ENCODE results near the gene DLL3. TPM values are rescaled to one million over a fixed set of nuclear protein-coding genes. Genes with fewer than 3 reads are reported as not detected.

The DLL3 gene
- total RNA-seq, 1 experiment from 2014 or later, result 0.17 TPM

DNA sequence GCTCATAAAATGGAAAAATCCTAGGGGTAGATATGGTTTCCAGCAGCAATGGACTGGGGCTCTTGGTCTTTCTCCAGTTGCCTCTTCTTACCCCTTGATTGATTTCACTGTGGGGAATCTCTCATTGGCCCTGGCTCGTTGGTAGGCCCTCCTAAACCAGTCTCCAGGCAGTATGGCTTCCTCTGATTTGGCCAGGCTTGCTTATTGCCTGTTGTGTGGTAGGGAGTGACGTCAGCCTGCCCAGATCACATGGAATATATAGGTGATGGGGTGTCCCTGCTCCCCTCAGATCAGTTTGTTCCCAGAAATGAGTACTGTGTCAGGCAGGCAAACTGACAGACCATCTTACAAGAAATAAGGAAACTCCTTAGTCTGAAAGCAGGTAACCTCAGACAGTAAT is 10.5 kb downstream of the DLL3 start:
- Histone ChIP-seq H3K4me2 (ENCODE audit: low read length) (no peak overlapping the region), H3K27ac (ENCODE audit: low read depth, low read length) (no peak overlapping the region), H3K4me3 (replicated peaks in 1 of 2; ENCODE audit: low read depth in 1 of 2, low read length in 2 of 2) (no peak overlapping the region), H3K9me2 (ENCODE audit: insufficient read depth) (no peaks in the 10 kb centered on the region), H3K36me3 (ENCODE audit: control insufficient read depth in 1 of 2, insufficient read depth in 2 of 2, low read length in 2 of 2) (no peaks in the 10 kb centered on the region), H3K27me3 (ENCODE audit: insufficient read depth, low read length) (no peaks in the 10 kb centered on the region), H4K20me1 (ENCODE audit: insufficient read depth) (no peaks in the 10 kb centered on the region), H3K9me3 (ENCODE audit: control insufficient read depth in 1 of 2, insufficient read depth in 1 of 2, low read depth in 1 of 2, low read length in 2 of 2) (no peaks in the 10 kb centered on the region), H2AFZ (ENCODE audit: low read depth, low read length, poor library complexity, severe bottlenecking) (no peak overlapping the region), H3K4me1 (ENCODE audit: control insufficient read depth in 1 of 2, insufficient read depth in 2 of 2, low read length in 2 of 2) (no peaks in the 10 kb centered on the region), H3K9ac (ENCODE audit: low read length) (no peak overlapping the region), H3K79me2 (ENCODE audit: insufficient read depth, low read length) (no peaks in the 10 kb centered on the region)
- CTCF ChIA-PET, result no interaction called here
- POLR2A ChIA-PET, result no interaction called here
- no peak for TF ChIP-seq EGR1 (IDR thresholded peaks at IDR 0.05; ENCODE audit: low read depth)
- no peak for TF ChIP-seq ZFX (IDR thresholded peaks at IDR 0.05)
- no peak for TF ChIP-seq POLR2A (IDR thresholded peaks at IDR 0.05; ENCODE audit: borderline replicate concordance, extremely low read depth, insufficient read depth, insufficient read length)
- no peak for TF ChIP-seq EZH2 (IDR thresholded peaks at IDR 0.05)
- TF ChIP-seq JUND (IDR thresholded peaks at IDR 0.05), result no peak
- TF ChIP-seq SIN3A (IDR thresholded peaks at IDR 0.05; ENCODE audit: low read depth), result no peak
- TF ChIP-seq CEBPB (IDR thresholded peaks at IDR 0.05; ENCODE audit: low read depth), result no peak
- TF ChIP-seq, protein P1, sequence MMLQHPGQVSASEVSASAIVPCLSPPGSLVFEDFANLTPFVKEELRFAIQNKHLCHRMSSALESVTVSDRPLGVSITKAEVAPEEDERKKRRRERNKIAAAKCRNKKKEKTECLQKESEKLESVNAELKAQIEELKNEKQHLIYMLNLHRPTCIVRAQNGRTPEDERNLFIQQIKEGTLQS (IDR thresholded peaks at IDR 0.05), result no peak
- TF ChIP-seq, protein P2, sequence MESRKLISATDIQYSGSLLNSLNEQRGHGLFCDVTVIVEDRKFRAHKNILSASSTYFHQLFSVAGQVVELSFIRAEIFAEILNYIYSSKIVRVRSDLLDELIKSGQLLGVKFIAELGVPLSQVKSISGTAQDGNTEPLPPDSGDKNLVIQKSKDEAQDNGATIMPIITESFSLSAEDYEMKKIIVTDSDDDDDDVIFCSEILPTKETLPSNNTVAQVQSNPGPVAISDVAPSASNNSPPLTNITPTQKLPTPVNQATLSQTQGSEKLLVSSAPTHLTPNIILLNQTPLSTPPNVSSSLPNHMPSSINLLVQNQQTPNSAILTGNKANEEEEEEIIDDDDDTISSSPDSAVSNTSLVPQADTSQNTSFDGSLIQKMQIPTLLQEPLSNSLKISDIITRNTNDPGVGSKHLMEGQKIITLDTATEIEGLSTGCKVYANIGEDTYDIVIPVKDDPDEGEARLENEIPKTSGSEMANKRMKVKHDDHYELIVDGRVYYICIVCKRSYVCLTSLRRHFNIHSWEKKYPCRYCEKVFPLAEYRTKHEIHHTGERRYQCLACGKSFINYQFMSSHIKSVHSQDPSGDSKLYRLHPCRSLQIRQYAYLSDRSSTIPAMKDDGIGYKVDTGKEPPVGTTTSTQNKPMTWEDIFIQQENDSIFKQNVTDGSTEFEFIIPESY (IDR thresholded peaks at IDR 0.05; ENCODE audit: extremely low read depth, insufficient replicate concordance, low read length), result no peak
- no peak for TF ChIP-seq SRF (IDR thresholded peaks at IDR 0.05; ENCODE audit: low read depth)
- intact Hi-C loops (cut with micrococcal nuclease), result no loop called here
- RAD21 ChIA-PET (ENCODE audit: low non-redundant PET in 1 of 2, low total read pairs in 2 of 2, uncharacterized antibody in 2 of 2, unreplicated experiment in 2 of 2), result no interaction called here
- DNase-seq (ENCODE audit: low read depth, low spot score), result no peak
- ATAC-seq, result no peak
- no TSS peak for BruUV-seq (replicated peaks)

DNA sequence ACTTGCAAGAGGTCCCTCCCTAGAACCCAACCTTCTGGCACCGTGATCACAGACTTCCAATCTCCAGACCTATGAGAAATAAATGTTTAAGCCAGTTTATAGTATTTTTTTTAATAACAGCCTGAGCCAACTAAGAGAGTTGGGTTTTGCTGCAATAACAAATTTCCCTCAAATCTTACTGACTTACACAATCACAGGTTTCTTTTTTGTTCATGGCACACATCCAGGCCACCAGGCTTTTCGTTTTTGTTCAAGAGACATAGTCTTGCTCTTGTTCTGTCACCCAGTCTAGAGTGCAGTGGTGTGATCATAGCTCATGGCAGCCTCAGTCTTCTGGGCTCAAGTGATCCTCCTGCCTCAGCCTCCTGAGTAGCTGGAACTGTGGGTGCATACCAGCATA is 14.2 kb downstream of the DLL3 start:
- H3K9me2 ChIP-seq (ENCODE audit: insufficient read depth), result no peaks in the 10 kb centered on the region
- H3K4me3 ChIP-seq (replicated peaks in 1 of 2; ENCODE audit: low read depth in 1 of 2, low read length in 2 of 2), result no peak overlapping the region
- H3K79me2 ChIP-seq (ENCODE audit: insufficient read depth, low read length), result no peaks in the 10 kb centered on the region
- no peaks in the 10 kb centered on the region for H4K20me1 ChIP-seq (ENCODE audit: insufficient read depth)
- intact Hi-C loops (cut with micrococcal nuclease), result no loop called here
- no peak overlapping the region for H2AFZ ChIP-seq (ENCODE audit: low read depth, low read length, poor library complexity, severe bottlenecking)
- H3K27ac ChIP-seq (ENCODE audit: low read depth, low read length), result no peak overlapping the region
- CTCF ChIA-PET, result interaction anchor here (0.7 to 2.2 kb wide), 2 partner anchors 19 to 217 kb away, joined by 5 read pairs; partner anchors contain the start of genes EID2B and IFNL1
- no peak overlapping the region for H3K4me2 ChIP-seq (ENCODE audit: low read length)
- no peak overlapping the region for H3K9ac ChIP-seq (ENCODE audit: low read length)
- POLR2A ChIA-PET, result no interaction called here
- H3K27me3 ChIP-seq (ENCODE audit: insufficient read depth, low read length), result no peaks in the 10 kb centered on the region
- DNase-seq (ENCODE audit: low read depth, low spot score) (no peak), ATAC-seq (no peak)
- H3K4me1 ChIP-seq (ENCODE audit: control insufficient read depth in 1 of 2, insufficient read depth in 2 of 2, low read length in 2 of 2), result no peaks in the 10 kb centered on the region
- TF ChIP-seq, protein P3, sequence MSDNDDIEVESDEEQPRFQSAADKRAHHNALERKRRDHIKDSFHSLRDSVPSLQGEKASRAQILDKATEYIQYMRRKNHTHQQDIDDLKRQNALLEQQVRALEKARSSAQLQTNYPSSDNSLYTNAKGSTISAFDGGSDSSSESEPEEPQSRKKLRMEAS (IDR thresholded peaks at IDR 0.05), result no peak
- TF ChIP-seq, protein P4, sequence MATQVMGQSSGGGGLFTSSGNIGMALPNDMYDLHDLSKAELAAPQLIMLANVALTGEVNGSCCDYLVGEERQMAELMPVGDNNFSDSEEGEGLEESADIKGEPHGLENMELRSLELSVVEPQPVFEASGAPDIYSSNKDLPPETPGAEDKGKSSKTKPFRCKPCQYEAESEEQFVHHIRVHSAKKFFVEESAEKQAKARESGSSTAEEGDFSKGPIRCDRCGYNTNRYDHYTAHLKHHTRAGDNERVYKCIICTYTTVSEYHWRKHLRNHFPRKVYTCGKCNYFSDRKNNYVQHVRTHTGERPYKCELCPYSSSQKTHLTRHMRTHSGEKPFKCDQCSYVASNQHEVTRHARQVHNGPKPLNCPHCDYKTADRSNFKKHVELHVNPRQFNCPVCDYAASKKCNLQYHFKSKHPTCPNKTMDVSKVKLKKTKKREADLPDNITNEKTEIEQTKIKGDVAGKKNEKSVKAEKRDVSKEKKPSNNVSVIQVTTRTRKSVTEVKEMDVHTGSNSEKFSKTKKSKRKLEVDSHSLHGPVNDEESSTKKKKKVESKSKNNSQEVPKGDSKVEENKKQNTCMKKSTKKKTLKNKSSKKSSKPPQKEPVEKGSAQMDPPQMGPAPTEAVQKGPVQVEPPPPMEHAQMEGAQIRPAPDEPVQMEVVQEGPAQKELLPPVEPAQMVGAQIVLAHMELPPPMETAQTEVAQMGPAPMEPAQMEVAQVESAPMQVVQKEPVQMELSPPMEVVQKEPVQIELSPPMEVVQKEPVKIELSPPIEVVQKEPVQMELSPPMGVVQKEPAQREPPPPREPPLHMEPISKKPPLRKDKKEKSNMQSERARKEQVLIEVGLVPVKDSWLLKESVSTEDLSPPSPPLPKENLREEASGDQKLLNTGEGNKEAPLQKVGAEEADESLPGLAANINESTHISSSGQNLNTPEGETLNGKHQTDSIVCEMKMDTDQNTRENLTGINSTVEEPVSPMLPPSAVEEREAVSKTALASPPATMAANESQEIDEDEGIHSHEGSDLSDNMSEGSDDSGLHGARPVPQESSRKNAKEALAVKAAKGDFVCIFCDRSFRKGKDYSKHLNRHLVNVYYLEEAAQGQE (IDR thresholded peaks at IDR 0.05; ENCODE audit: low read depth), result no peak
- H3K36me3 ChIP-seq (ENCODE audit: control insufficient read depth in 1 of 2, insufficient read depth in 2 of 2, low read length in 2 of 2), result no peaks in the 10 kb centered on the region
- no peaks in the 10 kb centered on the region for H3K9me3 ChIP-seq (ENCODE audit: control insufficient read depth in 1 of 2, insufficient read depth in 1 of 2, low read depth in 1 of 2, low read length in 2 of 2)
- RAD21 ChIA-PET (ENCODE audit: low non-redundant PET in 1 of 2, low total read pairs in 2 of 2, uncharacterized antibody in 2 of 2, unreplicated experiment in 2 of 2), result no interaction called here
- BruUV-seq (replicated peaks), result no TSS peak

All from HCT116 (cell line).